ENCODE results near the gene SULT1A2. TPM values are rescaled to one million over a fixed set of nuclear protein-coding genes. Genes with fewer than 3 reads are reported as not detected.

Gene SULT1A2
- total and polyA plus RNA-seq, 2 of the 13 experiments (the other 11 are each of a cell fraction or from before 2014, with no cell fraction given): 33.0 to 34.2 TPM

DNA sequence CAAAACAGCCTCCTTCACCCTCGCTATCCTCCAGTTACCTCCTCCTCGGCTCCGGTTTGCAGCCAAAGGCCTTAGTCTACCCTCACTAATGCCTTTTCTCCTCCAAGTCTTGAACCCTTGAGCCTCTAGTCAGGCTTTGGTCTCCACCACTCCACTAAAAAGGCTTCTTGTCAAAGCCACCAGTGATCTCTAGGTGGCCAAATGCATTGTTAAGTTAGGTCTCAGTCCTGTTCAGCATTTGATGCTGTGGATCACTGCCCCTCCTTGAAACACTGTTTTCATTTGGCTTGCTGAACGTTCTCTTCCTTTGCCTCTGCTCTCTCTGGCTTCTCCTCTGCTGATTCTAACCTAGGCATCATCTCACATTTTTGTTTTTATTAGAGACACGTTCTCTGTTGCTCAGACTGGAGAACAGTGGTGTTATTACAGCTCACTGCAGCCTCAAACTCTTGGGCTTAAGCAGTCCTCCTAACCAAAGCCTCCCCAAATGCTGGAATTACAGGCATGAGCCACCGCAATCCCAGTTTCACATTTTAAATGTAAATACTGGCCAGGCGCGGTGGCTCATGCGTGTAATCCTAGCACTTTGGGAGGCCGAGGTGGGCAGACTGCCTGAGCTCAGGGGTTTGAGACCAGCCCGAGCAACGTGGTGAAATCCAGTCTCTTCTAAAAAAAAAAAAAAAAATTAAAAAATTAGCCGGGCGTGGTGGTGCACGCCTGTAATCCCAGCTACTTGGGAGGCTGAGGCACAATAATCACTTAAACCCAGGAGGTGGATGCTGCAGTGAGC lies 42.0 kb downstream of the SULT1A2 start (continued):
- TF ChIP-seq, protein P1, sequence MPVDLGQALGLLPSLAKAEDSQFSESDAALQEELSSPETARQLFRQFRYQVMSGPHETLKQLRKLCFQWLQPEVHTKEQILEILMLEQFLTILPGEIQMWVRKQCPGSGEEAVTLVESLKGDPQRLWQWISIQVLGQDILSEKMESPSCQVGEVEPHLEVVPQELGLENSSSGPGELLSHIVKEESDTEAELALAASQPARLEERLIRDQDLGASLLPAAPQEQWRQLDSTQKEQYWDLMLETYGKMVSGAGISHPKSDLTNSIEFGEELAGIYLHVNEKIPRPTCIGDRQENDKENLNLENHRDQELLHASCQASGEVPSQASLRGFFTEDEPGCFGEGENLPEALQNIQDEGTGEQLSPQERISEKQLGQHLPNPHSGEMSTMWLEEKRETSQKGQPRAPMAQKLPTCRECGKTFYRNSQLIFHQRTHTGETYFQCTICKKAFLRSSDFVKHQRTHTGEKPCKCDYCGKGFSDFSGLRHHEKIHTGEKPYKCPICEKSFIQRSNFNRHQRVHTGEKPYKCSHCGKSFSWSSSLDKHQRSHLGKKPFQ (CRISPR knock-in tag; IDR thresholded peaks at IDR 0.05; ENCODE audit: insufficient replicate concordance): peak; percentile 57
- no peak for TF ChIP-seq YY1 (IDR thresholded peaks at IDR 0.05; ENCODE audit: insufficient read depth, insufficient replicate concordance, low read depth, low read length)
- no peak for TF ChIP-seq HDAC1 (CRISPR knock-in tag; IDR thresholded peaks at IDR 0.05)
- no peak for TF ChIP-seq PHB2 (IDR thresholded peaks at IDR 0.05; ENCODE audit: partially characterized antibody)
- no peak for TF ChIP-seq MYNN (CRISPR knock-in tag; IDR thresholded peaks at IDR 0.05; ENCODE audit: low read depth)
- no peak for TF ChIP-seq U2AF2 (IDR thresholded peaks at IDR 0.05; ENCODE audit: low read depth, low read length)
- TF ChIP-seq EED (CRISPR knock-in tag; IDR thresholded peaks at IDR 0.05): 0 out of 2 replicates have a peak, but pooled peaks have one; percentile 4
- TF ChIP-seq TARDBP (CRISPR knock-in tag; IDR thresholded peaks at IDR 0.05): no peak
- TF ChIP-seq, protein P2, sequence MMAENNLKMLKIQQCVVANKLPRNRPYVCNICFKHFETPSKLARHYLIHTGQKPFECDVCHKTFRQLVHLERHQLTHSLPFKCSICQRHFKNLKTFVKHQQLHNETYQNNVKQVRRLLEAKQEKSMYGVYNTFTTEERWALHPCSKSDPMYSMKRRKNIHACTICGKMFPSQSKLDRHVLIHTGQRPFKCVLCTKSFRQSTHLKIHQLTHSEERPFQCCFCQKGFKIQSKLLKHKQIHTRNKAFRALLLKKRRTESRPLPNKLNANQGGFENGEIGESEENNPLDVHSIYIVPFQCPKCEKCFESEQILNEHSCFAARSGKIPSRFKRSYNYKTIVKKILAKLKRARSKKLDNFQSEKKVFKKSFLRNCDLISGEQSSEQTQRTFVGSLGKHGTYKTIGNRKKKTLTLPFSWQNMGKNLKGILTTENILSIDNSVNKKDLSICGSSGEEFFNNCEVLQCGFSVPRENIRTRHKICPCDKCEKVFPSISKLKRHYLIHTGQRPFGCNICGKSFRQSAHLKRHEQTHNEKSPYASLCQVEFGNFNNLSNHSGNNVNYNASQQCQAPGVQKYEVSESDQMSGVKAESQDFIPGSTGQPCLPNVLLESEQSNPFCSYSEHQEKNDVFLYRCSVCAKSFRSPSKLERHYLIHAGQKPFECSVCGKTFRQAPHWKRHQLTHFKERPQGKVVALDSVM (CRISPR knock-in tag; IDR thresholded peaks at IDR 0.05): peak; percentile 35; the same call in 1 of the 2 replicates
- 0 out of 2 replicates have a peak, but pooled peaks have one; percentile 51 for TF ChIP-seq SMYD3 (CRISPR knock-in tag; IDR thresholded peaks at IDR 0.05)
- TF ChIP-seq XRCC5 (optimal IDR thresholded peaks at IDR 0.05; ENCODE audit: low read length): peak; percentile 19
- TF ChIP-seq, protein P3, sequence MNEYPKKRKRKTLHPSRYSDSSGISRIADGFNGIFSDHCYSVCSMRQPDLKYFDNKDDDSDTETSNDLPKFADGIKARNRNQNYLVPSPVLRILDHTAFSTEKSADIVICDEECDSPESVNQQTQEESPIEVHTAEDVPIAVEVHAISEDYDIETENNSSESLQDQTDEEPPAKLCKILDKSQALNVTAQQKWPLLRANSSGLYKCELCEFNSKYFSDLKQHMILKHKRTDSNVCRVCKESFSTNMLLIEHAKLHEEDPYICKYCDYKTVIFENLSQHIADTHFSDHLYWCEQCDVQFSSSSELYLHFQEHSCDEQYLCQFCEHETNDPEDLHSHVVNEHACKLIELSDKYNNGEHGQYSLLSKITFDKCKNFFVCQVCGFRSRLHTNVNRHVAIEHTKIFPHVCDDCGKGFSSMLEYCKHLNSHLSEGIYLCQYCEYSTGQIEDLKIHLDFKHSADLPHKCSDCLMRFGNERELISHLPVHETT (CRISPR knock-in tag; conservative IDR thresholded peaks at IDR 0.05): 0 out of 2 replicates have a peak, but pooled peaks have one; percentile 9
- 0 out of 2 replicates have a peak, but pooled peaks have one; percentile 34 for TF ChIP-seq SP4 (CRISPR knock-in tag; IDR thresholded peaks at IDR 0.05)
- 0 out of 2 replicates have a peak, but pooled peaks have one; percentile 57 for TF ChIP-seq CAMTA2 (CRISPR knock-in tag; IDR thresholded peaks at IDR 0.05; ENCODE audit: borderline replicate concordance)
- TF ChIP-seq, protein P4, sequence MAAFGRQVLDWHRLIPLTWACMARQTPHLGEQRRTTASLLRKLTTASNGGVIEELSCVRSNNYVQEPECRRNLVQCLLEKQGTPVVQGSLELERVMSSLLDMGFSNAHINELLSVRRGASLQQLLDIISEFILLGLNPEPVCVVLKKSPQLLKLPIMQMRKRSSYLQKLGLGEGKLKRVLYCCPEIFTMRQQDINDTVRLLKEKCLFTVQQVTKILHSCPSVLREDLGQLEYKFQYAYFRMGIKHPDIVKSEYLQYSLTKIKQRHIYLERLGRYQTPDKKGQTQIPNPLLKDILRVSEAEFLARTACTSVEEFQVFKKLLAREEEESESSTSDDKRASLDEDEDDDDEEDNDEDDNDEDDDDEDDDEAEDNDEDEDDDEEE (CRISPR knock-in tag; IDR thresholded peaks at IDR 0.05): peak; percentile 37; the same call in 1 of the 2 replicates
- no peak for TF ChIP-seq FOXJ3 (CRISPR knock-in tag; IDR thresholded peaks at IDR 0.05; ENCODE audit: borderline replicate concordance)
- 0 out of 2 replicates have a peak, but pooled peaks have one; percentile 22 for TF ChIP-seq ZNF354B (CRISPR knock-in tag; IDR thresholded peaks at IDR 0.05)
